ENCODE data around the gene STK11IP.

Gene STK11IP

GRCh38 chr2:219578811-219579613, 18.6 kb upstream of the STK11IP start:
- no peak for DNase-seq

DNA sequence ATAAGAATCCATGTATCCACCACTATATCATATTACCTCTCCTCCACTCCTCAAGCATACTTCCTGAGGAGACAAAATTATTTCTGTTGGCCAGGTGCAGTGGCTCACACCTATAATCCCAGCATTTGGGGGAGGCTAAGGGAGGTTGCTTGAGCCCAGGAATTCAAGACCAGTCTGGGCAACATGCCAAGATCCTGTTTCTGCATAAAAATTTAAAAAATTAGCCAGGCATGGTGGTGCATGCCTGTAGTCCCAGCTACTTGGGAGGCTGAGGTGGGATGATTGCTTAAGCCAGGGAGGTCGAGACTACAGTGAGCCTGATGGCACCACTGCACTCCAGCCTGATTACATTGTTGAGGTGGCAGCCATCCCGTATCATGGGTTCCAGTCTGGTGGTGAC, 16.3 kb upstream of the STK11IP start:
- no peak for DNase-seq

- DNase-seq = no peak
These were observed 6.6 kb upstream of the STK11IP start for GRCh38 chr2:219591091-219591490.

GRCh38 chr2:219592736-219593135, 4.9 kb upstream of the STK11IP start:
- no peak for DNase-seq

GRCh38 chr2:219593154-219593553, 4.5 kb upstream of the STK11IP start:
- DNase-seq = no peak

DNA sequence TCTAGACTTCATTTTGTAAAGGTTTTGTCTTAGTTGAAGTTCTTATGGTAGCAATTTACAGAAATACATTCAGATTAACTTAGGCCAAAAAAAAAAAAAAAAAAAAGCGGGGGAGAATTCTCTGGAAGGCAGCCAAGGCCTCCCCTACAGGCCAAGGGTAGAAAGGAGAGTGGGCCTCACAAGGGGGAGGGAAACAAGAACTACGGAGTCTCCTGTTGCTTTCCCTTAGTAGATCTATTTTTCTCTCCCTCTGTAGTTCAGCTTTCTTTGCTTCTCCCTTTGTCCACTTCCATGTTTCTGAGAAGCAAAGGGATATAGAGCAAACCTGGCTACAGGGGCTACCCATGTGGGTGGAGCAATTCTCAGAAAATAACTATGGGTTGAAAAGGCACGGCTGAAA, 2.4 kb upstream of the STK11IP start:
- peak; percentile 77 for DNase-seq

- DNase-seq = no peak
These were observed 604 bp upstream of the STK11IP start for GRCh38 chr2:219596954-219597551.

DNA sequence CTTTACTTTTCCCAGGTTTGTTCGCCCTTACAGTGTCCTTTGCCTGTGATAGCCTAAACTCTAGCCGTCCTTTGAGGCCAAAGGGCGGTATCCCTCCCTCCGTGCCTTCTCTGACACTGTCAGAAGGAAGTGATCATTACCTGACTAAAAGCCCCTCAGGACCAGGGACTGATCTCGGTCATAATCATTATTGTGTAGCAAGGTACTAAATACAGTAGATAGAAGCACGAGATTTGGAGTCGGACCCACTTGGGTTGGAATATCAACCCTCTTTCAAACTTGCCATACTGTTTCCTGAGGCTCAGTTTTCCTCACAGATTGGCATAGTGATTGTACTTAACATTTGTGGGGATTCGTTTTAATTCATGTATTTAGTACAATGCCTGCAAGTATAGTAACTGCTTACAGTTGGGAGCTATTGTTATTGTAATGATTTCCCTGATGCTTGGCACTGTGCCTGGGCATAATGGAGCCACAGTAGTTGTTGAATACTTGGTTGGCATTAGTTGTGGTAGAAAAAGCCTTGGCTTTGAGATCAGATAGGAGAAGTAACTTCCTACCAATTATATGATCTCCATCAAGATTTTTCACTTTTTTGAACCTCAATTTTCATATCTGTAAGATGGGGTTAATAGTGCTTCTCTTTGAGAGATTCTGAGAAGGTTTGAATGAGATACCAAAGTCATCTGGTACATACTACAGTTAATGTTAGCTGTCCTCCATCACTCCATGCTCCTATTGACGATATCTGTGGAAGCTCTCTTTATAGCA, 836 bp downstream of the STK11IP start:
- no peak for DNase-seq

- no peak for DNase-seq
These were observed 6.1 kb downstream of the STK11IP start for GRCh38 chr2:219603771-219604170.

DNA sequence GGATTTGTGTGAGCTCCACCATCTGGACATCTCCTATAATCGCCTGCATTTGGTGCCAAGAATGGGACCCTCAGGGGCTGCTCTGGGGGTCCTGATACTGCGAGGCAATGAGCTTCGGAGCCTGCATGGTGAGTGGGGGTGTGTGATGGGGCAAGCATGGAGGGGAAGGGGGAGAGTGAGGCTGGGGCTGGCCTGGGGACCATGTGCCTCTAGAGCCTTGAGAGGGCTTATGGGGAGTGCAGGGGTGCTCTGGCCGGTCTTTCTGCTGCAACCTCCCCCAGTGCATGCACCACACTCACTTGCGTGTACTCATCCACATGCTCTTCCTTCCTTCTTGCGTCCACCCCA, 7.9 kb downstream of the STK11IP start:
- no peak for DNase-seq

DNA sequence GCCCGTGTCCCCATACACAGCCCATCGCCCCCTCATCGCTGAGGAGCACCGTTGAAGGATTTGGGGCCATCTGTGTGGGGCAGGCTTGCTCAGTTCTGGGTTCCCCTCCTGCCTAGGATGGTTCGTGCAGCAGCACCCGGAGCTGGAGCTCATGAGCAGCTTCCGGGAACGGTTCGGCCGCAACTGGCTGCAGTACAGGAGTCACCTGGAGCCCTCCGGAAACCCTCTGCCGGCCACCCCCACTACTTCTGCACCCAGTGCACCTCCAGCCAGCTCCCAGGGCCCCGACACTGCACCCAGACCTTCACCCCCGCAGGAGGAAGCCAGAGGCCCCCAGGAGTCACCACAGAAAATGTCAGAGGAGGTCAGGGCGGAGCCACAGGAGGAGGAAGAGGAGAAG, 10.3 kb downstream of the STK11IP start:
- DNase-seq = no peak

DNA sequence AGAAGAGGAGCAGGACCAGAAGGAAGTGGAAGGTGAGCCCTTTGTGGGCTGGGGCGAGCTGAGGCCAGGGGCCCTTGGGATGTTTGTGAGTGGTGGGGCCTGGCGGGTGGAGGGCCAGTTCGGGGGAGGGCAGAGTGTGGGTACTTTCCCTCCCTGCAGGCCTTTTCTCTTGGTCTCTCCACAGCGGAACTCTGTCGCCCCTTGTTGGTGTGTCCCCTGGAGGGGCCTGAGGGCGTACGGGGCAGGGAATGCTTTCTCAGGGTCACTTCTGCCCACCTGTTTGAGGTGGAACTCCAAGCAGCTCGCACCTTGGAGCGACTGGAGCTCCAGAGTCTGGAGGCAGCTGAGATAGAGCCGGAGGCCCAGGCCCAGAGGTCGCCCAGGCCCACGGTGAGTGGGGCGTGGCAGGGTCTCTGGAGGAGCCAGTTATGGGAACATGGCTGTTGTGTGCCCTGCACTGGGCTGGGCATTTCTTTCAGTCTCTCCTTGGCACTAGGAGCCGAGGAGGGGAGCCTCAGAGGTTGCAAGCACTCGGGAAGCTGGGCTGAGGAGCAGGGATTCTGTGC, 10.8 kb downstream of the STK11IP start:
- no peak for DNase-seq

GRCh38 chr2:219609149-219609750, 11.6 kb downstream of the STK11IP start:
- DNase-seq = no peak

DNA sequence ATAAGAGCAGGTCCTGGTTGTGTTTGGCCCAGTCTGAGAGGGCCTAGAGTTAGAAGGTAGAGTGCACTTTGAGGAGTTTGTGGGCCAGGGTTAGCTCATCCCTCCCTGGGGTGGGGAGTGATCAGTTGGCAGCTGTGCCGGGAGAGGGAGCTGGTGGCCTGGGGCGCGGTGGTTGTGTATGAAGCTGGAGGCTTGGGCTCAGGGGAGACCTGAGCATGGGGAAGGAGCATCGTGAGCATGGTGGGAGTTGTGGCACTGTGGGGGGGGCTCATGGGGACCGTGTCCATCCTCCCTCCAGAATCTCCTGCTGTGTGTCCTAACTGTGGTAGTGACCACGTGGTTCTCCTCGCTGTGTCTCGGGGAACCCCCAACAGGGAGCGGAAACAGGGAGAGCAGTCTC, 13.6 kb downstream of the STK11IP start:
- no peak for DNase-seq

DNA sequence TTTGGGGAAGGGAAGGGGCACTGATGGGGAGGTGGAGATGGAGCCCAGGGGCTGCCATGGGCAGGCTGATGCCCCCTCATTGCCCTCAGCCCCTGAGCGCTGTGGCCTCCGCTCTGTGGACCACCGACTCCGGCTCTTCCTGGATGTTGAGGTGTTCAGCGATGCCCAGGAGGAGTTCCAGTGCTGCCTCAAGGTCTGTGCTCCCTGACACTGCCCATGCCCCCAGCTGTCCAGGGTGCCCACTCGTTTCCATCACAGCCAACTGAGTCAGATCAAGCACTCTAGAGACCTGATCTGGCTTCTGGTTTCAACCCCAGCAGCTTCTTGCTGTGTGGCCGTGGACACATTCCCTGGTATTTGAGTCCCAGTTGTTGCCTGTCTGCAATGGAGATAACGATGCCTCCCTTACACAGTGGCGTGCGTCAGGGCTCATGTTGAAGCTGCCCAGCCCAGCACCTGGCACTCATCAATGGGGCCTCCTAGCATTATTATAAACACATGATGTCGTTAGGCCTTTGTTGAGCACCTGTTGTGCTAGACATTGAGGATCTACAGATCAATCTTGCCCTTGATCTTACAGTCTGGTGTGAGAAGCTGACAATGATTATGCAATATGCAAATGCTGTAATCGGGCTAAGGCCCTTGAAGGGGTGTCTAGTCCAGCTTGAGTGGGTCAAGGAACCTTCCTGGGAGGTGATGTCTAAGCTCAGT, 14.4 kb downstream of the STK11IP start:
- DNase-seq = no peak

DNA sequence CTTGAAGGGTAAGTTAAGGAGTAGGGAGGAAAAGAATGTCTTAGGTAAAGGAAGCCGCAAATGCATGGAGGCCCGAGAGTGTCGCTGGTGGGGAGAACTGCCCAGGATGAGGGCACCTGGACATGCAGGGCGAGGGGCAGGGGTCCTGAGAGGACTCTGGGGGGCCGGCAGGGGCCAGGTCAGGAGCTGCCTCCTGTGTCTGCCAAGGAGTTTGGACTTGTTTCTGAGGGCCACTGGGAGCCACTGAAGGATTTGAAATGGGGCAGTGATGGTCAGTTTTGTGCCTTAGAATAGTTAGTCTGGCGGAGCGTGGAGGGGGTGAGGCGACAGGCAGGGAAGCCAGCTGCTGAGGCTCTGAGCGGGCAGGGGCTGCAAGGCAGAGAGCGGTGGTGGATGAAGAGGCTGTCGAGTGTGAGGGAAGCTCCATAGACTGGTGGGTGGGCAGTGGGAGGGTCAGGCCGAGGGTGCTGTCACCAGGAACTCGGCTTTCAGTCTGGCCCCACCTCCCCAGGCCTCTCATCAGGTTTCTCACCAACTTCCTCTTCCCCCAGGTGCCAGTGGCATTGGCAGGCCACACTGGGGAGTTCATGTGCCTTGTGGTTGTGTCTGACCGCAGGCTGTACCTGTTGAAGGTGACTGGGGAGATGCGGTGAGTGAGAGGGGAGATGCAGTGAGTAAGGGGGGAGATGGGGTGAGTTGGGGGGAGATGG, 15.1 kb downstream of the STK11IP start:
- DNase-seq = no peak

DNA sequence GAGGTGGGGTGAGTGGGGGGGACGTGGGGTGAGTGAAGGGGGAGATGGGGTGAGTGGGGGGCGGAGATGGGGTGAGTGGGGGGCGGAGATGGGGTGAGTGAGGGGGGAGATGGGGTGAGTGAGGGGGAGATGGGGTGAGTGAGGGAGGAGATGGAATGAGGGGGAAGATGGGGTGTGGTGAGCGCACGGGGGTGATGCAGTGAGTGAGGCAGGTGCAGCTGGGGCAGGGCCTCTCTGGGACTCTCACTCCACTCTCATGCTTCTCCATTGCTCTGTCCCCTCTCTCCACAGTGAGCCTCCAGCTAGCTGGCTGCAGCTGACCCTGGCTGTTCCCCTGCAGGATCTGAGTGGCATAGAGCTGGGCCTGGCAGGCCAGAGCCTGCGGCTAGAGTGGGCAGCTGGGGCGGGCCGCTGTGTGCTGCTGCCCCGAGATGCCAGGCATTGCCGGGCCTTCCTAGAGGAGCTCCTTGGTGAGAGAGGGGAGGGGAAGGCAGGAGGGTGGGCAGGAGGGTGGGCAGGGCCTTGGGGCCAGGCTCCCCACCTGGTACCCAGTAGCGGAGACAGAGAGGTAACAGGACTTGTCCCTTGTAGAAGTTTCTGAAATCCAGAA, 15.9 kb downstream of the STK11IP start:
- DNase-seq = no peak

DNA sequence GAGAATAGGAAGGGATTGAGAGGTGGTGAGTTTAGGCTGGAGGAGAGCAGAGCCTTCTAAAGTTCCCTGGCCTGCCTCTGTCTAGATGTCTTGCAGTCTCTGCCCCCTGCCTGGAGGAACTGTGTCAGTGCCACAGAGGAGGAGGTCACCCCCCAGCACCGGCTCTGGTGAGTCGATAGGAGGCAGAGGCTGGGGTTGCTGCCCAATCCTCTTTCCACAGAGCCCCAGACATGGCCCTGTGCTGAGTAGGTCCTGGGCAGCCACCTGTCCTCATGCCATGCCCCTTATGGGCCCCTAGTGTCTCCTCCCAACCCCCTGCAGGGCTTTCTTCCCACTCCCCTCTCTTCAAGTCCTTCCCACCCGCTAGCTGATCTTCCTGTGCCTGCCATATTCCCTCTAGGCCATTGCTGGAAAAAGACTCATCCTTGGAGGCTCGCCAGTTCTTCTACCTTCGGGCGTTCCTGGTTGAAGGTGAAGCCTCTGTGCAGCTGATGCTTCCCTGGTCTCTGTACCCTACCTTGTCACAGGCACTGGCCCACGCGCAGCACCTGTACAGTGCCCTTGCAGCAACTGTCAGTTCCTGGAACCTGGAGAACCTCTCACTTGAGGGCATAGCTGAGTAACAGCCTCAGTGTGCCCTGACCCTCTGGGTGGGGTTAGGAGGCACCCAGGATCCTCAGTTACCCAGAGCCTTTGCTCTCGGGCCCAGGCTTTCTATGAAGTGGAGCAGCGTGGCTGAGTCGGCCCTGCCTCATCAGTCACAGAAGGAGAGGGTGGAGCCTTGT, 16.6 kb downstream of the STK11IP start:
- no peak for DNase-seq

DNA sequence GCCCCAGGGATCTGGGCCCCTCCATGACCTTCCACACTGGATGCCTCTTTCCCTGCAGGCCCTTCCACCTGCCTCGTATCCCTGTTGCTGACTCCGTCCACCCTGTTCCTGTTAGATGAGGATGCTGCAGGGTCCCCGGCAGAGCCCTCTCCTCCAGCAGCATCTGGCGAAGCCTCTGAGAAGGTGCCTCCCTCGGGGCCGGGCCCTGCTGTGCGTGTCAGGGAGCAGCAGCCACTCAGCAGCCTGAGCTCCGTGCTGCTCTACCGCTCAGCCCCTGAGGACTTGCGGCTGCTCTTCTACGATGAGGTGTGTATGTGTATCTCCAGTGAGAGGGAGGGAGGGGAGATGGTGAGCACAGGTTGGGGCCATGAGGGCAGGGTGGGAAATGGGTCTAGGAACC, 17.4 kb downstream of the STK11IP start:
- no peak for DNase-seq

GRCh38 chr2:219615894-219616293, 18.2 kb downstream of the STK11IP start:
- no peak for DNase-seq

DNA sequence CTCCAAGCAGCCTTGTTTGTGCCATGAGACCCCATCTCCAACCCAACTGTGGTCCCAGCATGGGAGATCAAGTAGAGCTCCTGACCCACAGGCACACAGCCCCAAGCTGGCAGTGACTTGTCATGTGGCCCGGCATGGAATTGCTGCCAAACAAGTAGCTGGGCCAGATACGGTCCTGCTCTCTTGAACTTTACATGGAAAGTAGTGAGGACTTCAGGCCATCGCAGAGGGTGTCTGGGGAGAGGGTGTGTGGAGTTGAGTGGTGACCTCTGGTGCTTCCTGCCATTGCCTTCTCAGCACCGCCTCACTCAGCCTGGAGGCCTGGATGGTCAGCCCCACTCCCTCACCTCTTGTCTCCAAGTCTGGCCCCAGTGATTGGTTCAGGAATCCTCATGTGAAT, 18.9 kb downstream of the STK11IP start:
- DNase-seq = no peak

Data from femur (tissue), 1 donor.